GM12873 (cell line): Measurements from ENCODE around the gene TSEN34.

ENCODE experiments used
- TF ChIP-seq, protein P1 (sequence below): IDR thresholded peaks from 2 replicates; pipeline ENCODE4 v1.5.1; 2012; ENCODE audit warnings: low read depth, mild to moderate bottlenecking, moderate library complexity, low read length, control low read depth; ENCODE audit not compliant: insufficient read depth; ENCODE audit errors: missing control alignments

The TSEN34 gene

DNA sequence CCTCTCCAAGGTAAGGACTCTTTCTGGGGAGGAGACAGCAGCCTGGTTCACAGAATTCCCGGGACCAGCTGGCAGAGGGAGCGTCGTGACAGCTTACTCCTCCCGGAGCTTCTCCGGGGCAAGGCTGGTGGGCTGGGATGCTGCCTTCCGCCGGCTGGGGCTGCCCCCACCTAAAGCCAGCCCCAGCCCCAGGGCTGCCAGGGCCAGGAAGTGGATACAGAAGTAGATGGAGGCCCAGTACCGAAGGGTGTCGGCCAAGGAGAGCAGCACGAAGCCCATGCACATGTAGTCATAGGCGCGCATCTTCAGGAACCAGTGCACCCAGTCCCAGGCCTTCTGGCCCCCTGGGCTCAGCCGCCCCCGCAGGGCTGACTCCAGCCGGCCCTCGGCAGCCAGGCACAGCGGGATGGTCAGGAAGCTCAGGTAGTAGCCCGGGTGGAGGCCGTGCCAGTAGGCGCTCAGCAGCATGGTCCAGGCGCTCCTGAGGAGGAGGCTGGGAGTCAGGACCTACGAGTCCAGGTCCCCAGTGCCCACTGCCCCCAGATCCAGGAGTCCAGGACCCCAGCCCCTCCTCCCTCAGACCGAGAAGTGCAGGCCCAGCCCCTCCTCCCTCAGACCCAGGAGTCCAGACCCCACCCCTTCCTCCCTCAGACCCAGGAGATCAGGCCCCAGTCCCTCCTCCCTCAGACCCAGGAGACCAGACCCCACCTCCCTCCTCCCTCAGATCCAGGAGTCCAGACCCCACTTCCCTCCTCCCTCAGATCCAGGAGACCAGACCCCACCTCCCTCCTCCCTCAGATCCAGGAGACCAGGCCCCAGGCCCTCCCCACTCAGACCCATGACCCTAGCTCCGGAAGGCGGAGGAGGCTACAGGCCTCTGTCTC, 16.9 kb upstream of the TSEN34 start:
- TF ChIP-seq, protein P1, sequence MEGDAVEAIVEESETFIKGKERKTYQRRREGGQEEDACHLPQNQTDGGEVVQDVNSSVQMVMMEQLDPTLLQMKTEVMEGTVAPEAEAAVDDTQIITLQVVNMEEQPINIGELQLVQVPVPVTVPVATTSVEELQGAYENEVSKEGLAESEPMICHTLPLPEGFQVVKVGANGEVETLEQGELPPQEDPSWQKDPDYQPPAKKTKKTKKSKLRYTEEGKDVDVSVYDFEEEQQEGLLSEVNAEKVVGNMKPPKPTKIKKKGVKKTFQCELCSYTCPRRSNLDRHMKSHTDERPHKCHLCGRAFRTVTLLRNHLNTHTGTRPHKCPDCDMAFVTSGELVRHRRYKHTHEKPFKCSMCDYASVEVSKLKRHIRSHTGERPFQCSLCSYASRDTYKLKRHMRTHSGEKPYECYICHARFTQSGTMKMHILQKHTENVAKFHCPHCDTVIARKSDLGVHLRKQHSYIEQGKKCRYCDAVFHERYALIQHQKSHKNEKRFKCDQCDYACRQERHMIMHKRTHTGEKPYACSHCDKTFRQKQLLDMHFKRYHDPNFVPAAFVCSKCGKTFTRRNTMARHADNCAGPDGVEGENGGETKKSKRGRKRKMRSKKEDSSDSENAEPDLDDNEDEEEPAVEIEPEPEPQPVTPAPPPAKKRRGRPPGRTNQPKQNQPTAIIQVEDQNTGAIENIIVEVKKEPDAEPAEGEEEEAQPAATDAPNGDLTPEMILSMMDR: no peak

DNA sequence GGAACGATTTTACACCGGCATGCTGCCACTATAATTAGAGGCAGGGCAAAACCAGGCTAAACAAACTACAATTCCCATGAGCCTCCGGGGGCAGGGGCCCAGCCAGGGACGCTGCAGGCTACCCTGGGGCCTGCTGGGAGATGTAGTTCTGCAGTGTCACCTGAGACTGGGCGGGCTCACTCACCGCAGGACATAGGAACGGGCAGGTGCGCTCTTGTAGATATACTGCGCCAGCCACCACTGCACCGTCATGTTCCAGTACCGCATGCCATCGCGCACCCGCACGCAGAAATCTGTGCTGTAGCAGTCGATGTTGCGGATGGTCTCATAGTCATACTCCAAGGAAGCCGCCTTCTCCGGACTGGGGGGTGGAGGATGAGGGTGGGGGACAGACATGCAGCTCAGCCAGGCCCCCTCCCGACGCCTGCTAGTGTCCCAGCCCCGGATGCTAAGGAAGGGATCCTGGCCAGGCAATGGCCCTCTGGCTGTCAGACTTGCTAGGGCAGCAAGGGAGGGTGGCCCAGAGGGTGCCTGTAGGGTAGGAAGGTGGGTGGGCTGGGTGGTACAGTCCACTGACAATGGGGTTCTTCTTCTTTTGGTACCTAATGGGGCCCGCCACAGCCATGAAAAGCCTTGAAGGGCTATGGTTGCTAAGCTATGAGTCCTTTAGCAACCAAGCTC, 12.4 kb upstream of the TSEN34 start:
- TF ChIP-seq, protein P1: no peak

DNA sequence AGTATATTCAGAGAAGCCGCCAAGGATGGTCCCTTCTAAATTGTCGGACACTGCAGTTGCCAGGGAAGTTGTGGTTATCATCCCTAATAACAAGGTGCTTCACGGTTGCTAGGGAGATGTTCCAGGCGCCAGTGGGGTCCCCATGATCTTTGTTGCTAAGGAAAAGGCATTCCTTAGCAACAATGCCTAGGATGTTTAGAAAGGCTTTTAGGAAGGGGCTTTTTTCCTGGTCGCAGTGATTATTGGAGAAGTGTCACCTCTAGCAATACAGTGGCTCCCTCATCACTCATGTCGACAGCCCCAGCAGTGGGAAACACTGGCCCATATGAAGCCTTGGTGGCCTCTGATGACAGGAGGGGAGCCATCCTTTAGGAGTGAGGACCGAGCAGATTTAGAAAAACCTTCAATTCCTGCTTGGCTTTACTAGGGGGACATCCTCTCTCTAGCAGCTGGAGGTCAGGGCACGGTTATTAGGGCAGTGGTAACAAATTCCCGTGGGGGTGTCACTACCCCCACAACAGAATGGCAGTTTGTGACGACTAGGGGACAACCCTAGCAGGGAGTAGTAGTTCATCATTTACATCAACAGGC, 11.8 kb upstream of the TSEN34 start:
- TF ChIP-seq, protein P1: no peak

DNA sequence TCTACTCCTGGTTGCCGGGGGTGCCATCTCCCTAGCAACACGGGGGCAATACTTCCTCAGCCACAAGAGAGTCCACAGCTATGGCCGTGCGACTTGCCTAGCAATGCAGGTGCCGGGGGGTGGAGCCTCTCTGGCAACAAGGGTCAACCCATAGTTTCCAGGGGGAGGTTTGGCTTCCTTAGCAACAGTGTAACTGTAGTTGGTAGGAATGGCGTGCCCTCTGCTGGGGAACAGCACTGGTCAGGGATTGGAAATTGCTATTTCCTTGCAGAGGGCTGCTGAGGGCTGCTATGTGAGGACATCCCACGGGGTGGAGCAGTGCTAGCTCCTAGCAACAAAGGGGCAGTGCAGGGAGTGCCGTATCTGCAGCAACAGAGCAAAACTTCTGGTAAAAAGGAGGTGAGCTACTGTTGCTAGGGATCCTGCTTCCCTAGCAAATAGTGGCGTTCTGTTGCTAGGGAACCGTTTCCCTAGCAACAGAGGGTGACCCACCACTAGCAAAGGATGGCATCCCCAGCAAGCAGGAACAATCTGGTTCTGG, 11.1 kb upstream of the TSEN34 start:
- TF ChIP-seq, protein P1: no peak

DNA sequence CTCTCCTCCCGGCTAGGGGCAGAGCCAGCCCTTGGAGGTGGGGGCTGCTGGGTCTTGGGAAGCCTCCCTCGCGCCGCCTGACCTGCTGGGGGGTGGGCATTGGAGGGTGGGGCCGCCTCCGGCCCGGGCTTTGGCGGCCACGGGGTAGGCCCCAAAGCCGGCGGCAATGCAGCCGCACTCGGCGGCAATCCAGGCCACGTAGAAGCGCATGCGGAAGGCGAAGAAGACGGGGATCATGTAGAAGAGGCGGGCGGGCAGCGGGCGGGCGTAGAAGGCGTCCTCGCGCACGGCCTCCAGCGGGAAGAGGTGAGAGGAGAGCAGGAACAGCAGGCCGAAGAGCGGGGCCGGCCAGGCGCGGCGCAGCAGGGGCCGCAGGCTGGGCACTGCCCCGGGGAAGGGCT, 10.4 kb upstream of the TSEN34 start:
- TF ChIP-seq, protein P1: no peak

DNA sequence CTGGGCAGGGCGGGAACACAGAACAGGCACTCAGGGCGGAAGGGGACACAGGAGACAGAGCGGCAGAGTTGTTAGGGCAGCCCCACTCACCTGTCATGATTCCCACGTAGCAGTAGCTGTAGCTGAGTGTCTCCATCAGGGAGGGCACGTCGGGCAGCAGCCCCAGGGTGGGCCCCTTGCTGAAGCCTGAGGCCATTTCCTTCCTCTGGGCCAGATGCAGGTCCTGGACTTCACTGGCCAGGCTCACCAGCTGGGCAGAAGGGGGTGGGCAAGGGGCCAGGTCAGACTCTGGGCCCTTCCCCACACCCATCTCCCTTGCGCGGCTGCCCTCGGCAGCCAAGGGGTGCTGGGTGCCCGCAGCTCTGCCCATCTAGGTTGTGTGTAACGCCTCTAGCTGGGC, 7.7 kb upstream of the TSEN34 start:
- TF ChIP-seq, protein P1: no peak

DNA sequence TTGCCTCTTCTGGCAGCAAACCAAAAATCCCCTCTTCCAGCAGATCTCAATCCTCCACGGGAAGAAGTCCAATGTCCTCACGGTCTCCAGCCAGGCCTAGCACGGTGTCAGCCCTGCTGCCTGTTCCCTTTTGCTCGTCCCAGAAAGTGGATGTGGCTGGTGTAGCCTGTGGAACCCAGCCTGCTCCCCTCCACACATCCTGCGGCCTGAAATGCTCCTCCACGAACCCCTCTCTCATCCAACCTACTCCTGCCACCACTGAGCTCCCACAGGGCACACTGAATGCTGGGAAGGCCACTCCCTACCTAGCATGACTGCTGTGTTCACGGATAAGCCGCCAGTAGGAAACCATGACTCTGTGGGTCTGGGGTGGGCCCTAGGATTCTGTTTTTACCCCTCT, 4.8 kb upstream of the TSEN34 start:
- TF ChIP-seq, protein P1: no peak
